Measurements from ENCODE around the gene POLDIP2. TPM values are rescaled to one million over a fixed set of nuclear protein-coding genes. Genes with fewer than 3 reads are reported as not detected.

The POLDIP2 gene
- total and polyA plus RNA-seq, 9 of the 15 experiments (the other 6 are each of a cell fraction or from before 2014, with no cell fraction given): 22.0 to 137 (median 104) TPM

- TF ChIP-seq ZNF518B (CRISPR knock-in tag; IDR thresholded peaks at IDR 0.05): no peak
These were observed 24.0 kb upstream of the POLDIP2 start (continued) for GRCh38 chr17:28381141-28381825.

DNA sequence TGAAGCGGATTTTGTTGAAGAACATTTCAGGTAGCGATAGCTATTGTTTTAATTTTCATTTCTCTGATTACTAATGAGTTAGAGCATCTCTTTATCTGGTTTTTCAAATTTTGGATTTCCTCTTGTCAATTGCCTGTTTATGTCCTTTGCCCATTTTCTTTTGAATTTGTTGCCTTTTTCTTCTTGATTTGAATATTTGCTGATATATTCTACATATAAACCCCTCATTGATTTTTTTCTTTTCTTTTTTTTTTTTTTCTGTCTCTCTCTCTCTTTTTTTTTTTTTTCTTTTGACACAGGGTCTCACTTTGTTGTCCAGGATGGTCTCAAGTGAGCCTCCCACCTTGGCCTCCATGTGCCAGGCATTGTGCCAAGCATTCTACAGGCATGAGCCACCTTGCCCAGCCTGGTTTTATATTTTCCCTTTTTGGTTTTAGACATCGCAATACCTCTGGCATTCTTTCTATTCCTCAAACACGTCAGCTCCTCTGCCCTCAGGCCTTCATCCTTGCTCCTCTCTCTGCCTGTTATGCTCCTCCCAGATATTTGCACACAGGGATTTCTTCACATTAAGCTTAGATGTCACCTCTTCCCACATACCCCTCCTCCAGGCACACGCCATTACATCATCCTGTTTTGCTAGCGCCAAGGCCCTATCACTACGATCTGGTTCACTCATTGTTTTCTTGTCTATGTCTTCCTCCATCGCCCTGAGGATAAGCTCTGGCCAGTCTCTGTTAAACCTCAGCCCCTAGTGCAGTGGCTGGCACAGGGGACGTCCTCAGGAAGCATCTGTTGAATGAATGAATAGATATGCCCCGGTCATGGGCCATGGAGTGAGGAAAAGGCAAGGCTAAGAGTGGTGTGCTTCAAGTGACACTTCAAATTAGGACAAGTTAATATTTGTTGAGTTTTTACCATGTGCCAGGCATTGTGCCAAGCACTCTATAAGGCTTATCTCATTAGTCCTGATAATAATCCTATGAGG, 22.8 kb upstream of the POLDIP2 start:
- ATAC-seq (peak; percentile 50; the same call in 2 of the 3 replicates), DNase-seq (ENCODE audit: extremely low read depth in 1 of 4, low spot score in 3 of 4) (no peak), FAIRE-seq (no peak)
- Histone ChIP-seq H3K4me3 (no peak overlapping the region), H3K27ac (ENCODE audit: extremely low read depth, low read depth, low read length) (no peak overlapping the region), H2AFZ (ENCODE audit: low read depth, low read length) (no peak overlapping the region), H3K9me3 (replicated peaks; ENCODE audit: control insufficient read depth, insufficient read depth, low read depth, low read length) (no peaks in the 10 kb centered on the region), H4K20me1 (replicated peaks; ENCODE audit: control insufficient read depth, insufficient read depth, low read length) (no peaks in the 10 kb centered on the region; the same call in 1 of the 2 replicates), H3K9ac (ENCODE audit: insufficient read depth in 1 of 2, low read depth in 2 of 2, low read length in 2 of 2) (no peak overlapping the region), H3K4me1 (replicated peaks in 1 of 2; ENCODE audit: control insufficient read depth in 2 of 2, insufficient read depth in 2 of 2, low read length in 2 of 2) (peaks cover 3 to 19% of the 10 kb centered on the region in 2 experiments; a peak in 4 of 5 replicates), H3K27me3 (ENCODE audit: control insufficient read depth in 2 of 2, insufficient read depth in 2 of 2, low read length in 2 of 2) (peaks cover 11 to 28% of the 10 kb centered on the region in 2 experiments; a peak in 3 of 5 replicates), H3K4me2 (ENCODE audit: insufficient read depth, low read length) (no peak overlapping the region; the same call in 1 of the 2 replicates), H3K79me2 (ENCODE audit: control insufficient read depth, insufficient read depth, low read length) (no peaks in the 10 kb centered on the region), H3K36me3 (ENCODE audit: control insufficient read depth, insufficient read depth, low read length) (no peaks in the 10 kb centered on the region), H3K9me1 (ENCODE audit: control insufficient read depth, insufficient read depth, low read length) (no peaks in the 10 kb centered on the region)
- WGBS (ENCODE audit: insufficient coverage, low coverage, missing lambda C conversion rate): 27% methylated on average over 10 of the region's 10 CpGs
- intact Hi-C loops (cut with micrococcal nuclease) (loop anchor here (5.0 kb wide), 1 partner anchor 37 kb away; no protein-coding TSS in a partner anchor), in situ Hi-C loops (cut with MboI) (no loop called here)
- ChIA-PET POLR2A (interaction anchor here (0.6 to 1.9 kb wide), 4 partner anchors 10 to 399 kb away, joined by 3 to 6 read pairs (median 4); partner anchors contain the start of gene VTN), CTCF (ENCODE audit: low intra/inter-chr PET ratio) (interaction anchor here (0.6 kb wide), 1 partner anchor 52 kb away, joined by 6 read pairs; no protein-coding TSS in a partner anchor)
- BruUV-seq (replicated peaks): no TSS peak
- TF ChIP-seq SOX6 (IDR thresholded peaks at IDR 0.05): peak; percentile 77
- TF ChIP-seq, protein P1, sequence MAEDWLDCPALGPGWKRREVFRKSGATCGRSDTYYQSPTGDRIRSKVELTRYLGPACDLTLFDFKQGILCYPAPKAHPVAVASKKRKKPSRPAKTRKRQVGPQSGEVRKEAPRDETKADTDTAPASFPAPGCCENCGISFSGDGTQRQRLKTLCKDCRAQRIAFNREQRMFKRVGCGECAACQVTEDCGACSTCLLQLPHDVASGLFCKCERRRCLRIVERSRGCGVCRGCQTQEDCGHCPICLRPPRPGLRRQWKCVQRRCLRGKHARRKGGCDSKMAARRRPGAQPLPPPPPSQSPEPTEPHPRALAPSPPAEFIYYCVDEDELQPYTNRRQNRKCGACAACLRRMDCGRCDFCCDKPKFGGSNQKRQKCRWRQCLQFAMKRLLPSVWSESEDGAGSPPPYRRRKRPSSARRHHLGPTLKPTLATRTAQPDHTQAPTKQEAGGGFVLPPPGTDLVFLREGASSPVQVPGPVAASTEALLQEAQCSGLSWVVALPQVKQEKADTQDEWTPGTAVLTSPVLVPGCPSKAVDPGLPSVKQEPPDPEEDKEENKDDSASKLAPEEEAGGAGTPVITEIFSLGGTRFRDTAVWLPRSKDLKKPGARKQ (CRISPR knock-in tag; IDR thresholded peaks at IDR 0.05): no peak
- TF ChIP-seq HES1 (IDR thresholded peaks at IDR 0.05; ENCODE audit: low read depth): peak; percentile 52
- TF ChIP-seq ATF7 (IDR thresholded peaks at IDR 0.05): peak; percentile 89
- peak; percentile 84 for TF ChIP-seq CEBPB (tag; IDR thresholded peaks at IDR 0.05)
- TF ChIP-seq ZNF124 (CRISPR knock-in tag; IDR thresholded peaks at IDR 0.05): no peak
- no peak for TF ChIP-seq ZNF785 (CRISPR knock-in tag; IDR thresholded peaks at IDR 0.05)
- peak; percentile 41; the same call in 1 of the 2 replicates for TF ChIP-seq BHLHE40 (IDR thresholded peaks at IDR 0.05; ENCODE audit: low read length)
- peak; percentile 56; the same call in 1 of the 2 replicates for TF ChIP-seq CTBP1 (IDR thresholded peaks at IDR 0.05; ENCODE audit: borderline replicate concordance)
- no peak for TF ChIP-seq TAF7 (tag; IDR thresholded peaks at IDR 0.05)
- no peak for TF ChIP-seq ZNF217 (CRISPR knock-in tag; IDR thresholded peaks at IDR 0.05)

Data from K562 (cell line).